ENCODE measurements around the gene LPAR3.

- no peak for TF ChIP-seq EZH2 (IDR thresholded peaks at IDR 0.05; ENCODE audit: insufficient read depth, poor library complexity, severe bottlenecking)
- TF ChIP-seq EZH2phosphoT487 (IDR thresholded peaks at IDR 0.05; ENCODE audit: insufficient read depth, low read depth) = no peak
Observed at GRCh38 chr1:84871181-84871580, 21.8 kb downstream of the LPAR3 start.
